ENCODE results near the gene PDE6D. TPM values are rescaled to one million over a fixed set of nuclear protein-coding genes. Genes with fewer than 3 reads are reported as not detected.

PDE6D gene
- total and polyA plus RNA-seq, 2 of the 13 experiments (the other 11 are each of a cell fraction or from before 2014, with no cell fraction given): 14.1 to 23.2 TPM

DNA sequence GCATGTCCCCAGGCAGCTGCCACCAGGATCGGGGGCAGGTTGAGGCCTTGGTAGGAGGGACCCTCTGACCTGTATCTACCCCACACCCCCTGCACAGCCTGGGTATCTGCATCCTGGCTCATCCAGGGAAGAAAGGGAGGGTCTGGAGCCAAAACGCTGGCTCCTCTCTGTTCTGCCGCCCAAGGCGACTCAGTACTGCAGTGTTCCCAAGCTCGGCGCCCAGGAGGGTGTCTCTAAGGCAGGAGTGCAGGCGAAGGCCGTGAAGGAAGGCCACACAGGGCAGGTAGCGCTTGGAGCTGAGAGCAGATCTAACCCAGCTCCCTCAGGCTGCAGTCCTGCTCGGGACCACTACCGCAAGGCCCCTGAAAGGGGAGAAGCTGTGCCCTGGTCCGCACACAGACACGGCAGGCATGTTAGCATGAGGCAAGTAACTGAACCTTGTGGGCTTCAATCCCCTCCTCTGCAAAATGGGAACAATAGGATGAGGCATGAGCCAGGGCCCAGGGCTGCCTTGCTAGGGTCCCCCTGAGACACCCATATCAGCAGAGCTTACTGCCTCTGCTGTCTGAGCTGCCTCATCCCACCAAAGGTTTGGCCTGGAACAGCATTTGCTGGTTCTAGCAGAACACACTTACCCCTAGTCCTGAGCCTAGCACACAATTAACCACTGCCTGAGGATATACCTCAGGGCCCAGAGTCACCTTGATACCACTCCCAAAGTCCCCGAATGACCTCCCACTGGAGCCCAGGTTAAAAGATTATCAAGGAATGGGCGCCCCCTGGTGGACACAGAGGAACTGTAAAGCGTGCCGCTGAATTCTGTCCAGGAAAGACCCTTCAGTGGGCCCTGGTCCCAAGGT is 66.2 kb downstream of the PDE6D start:
- 84% methylated on average over 12 of the region's 17 CpGs for WGBS (ENCODE audit: low lambda C conversion rate)
- intact Hi-C loops (cut with micrococcal nuclease; ENCODE audit: unreplicated experiment): loop anchor here (1.0 to 5.0 kb wide), 5 partner anchors 28 to 253 kb away; partner anchors contain the start of gene NCL
- Histone ChIP-seq H3K9me3 (ENCODE audit: low read length) (no peaks in the 10 kb centered on the region), H3K27me3 (ENCODE audit: control insufficient read depth in 1 of 2, insufficient read depth in 2 of 2, low read length in 2 of 2) (no peaks in the 10 kb centered on the region), H3K36me3 (replicated peaks in 1 of 2; ENCODE audit: control insufficient read depth in 1 of 2, insufficient read depth in 2 of 2, low read length in 2 of 2) (peaks cover 15 to 17% of the 10 kb centered on the region in 2 experiments), H3K4me2 (ENCODE audit: low read depth, low read length) (no peak overlapping the region), H3K27ac (ENCODE audit: extremely low read length, insufficient read depth, low read length) (peak overlapping the region; percentile 37), H3K4me3 (replicated peaks in 1 of 3; ENCODE audit: insufficient read depth in 1 of 3, low read depth in 2 of 3, low read length in 3 of 3) (no peak overlapping the region), H3K9ac (ENCODE audit: insufficient read depth, low read depth, low read length) (no peak overlapping the region), H3K79me2 (ENCODE audit: insufficient read depth, low read length) (peaks cover 27% of the 10 kb centered on the region), H2AFZ (ENCODE audit: low read length) (no peak overlapping the region), H3K4me1 (ENCODE audit: insufficient read depth, low read length) (peaks cover 63% of the 10 kb centered on the region), H4K20me1 (ENCODE audit: insufficient read depth, low read length) (peaks cover 39% of the 10 kb centered on the region)
- peak; percentile 84 for DNase-seq (ENCODE audit: low spot score)
- POLR2A ChIA-PET: interaction anchor here (1.0 to 5.7 kb wide), 12 partner anchors 13 to 251 kb away, joined by 3 to 26 read pairs (median 9); partner anchors contain the start of genes COPS7B and NCL
- no TSS peak for BruUV-seq (replicated peaks)
- ATAC-seq: peak; percentile 46
- CTCF ChIA-PET (ENCODE audit: low intra/inter-chr PET ratio, low total read pairs): interaction anchor here (1.0 to 5.5 kb wide), 6 partner anchors 29 to 103 kb away, joined by 3 to 82 read pairs (median 12); no protein-coding TSS in a partner anchor
- peak; percentile 67 for FAIRE-seq
- in situ Hi-C loops (cut with HindIII; ENCODE audit: extremely low pct_ligation_motif_present, low pct_unique_long_range_greater_than_20kb): loop anchor here (5.0 kb wide), 2 partner anchors 38 to 103 kb away; no protein-coding TSS in a partner anchor
- TF ChIP-seq, protein P1, sequence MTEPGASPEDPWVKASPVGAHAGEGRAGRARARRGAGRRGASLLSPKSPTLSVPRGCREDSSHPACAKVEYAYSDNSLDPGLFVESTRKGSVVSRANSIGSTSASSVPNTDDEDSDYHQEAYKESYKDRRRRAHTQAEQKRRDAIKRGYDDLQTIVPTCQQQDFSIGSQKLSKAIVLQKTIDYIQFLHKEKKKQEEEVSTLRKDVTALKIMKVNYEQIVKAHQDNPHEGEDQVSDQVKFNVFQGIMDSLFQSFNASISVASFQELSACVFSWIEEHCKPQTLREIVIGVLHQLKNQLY (CRISPR knock-in tag; IDR thresholded peaks at IDR 0.05): no peak
- peak; percentile 96 for TF ChIP-seq RXRB (CRISPR knock-in tag; IDR thresholded peaks at IDR 0.05; ENCODE audit: borderline replicate concordance)
- TF ChIP-seq, protein P2, sequence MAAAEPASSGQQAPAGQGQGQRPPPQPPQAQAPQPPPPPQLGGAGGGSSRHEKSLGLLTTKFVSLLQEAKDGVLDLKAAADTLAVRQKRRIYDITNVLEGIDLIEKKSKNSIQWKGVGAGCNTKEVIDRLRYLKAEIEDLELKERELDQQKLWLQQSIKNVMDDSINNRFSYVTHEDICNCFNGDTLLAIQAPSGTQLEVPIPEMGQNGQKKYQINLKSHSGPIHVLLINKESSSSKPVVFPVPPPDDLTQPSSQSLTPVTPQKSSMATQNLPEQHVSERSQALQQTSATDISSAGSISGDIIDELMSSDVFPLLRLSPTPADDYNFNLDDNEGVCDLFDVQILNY (CRISPR knock-in tag; conservative IDR thresholded peaks at IDR 0.05): no peak
- peak; percentile 23; the same call in 1 of the 2 replicates for TF ChIP-seq EEA1 (CRISPR knock-in tag; IDR thresholded peaks at IDR 0.05; ENCODE audit: borderline replicate concordance)
- TF ChIP-seq, protein P3, sequence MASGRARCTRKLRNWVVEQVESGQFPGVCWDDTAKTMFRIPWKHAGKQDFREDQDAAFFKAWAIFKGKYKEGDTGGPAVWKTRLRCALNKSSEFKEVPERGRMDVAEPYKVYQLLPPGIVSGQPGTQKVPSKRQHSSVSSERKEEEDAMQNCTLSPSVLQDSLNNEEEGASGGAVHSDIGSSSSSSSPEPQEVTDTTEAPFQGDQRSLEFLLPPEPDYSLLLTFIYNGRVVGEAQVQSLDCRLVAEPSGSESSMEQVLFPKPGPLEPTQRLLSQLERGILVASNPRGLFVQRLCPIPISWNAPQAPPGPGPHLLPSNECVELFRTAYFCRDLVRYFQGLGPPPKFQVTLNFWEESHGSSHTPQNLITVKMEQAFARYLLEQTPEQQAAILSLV (CRISPR knock-in tag; IDR thresholded peaks at IDR 0.05; ENCODE audit: borderline replicate concordance): peak; percentile 39; the same call in 1 of the 2 replicates
- TF ChIP-seq, protein P4, sequence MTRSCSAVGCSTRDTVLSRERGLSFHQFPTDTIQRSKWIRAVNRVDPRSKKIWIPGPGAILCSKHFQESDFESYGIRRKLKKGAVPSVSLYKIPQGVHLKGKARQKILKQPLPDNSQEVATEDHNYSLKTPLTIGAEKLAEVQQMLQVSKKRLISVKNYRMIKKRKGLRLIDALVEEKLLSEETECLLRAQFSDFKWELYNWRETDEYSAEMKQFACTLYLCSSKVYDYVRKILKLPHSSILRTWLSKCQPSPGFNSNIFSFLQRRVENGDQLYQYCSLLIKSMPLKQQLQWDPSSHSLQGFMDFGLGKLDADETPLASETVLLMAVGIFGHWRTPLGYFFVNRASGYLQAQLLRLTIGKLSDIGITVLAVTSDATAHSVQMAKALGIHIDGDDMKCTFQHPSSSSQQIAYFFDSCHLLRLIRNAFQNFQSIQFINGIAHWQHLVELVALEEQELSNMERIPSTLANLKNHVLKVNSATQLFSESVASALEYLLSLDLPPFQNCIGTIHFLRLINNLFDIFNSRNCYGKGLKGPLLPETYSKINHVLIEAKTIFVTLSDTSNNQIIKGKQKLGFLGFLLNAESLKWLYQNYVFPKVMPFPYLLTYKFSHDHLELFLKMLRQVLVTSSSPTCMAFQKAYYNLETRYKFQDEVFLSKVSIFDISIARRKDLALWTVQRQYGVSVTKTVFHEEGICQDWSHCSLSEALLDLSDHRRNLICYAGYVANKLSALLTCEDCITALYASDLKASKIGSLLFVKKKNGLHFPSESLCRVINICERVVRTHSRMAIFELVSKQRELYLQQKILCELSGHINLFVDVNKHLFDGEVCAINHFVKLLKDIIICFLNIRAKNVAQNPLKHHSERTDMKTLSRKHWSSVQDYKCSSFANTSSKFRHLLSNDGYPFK (CRISPR knock-in tag; IDR thresholded peaks at IDR 0.05; ENCODE audit: borderline replicate concordance): no peak
- TF ChIP-seq AGO1 (IDR thresholded peaks at IDR 0.05; ENCODE audit: low read depth, low read length, poor library complexity, severe bottlenecking): peak; percentile 96
- TF ChIP-seq ZNF496 (CRISPR knock-in tag; IDR thresholded peaks at IDR 0.05; ENCODE audit: insufficient replicate concordance): no peak
- TF ChIP-seq ZNF674 (CRISPR knock-in tag; IDR thresholded peaks at IDR 0.05; ENCODE audit: low read depth): no peak
- TF ChIP-seq, protein P5, sequence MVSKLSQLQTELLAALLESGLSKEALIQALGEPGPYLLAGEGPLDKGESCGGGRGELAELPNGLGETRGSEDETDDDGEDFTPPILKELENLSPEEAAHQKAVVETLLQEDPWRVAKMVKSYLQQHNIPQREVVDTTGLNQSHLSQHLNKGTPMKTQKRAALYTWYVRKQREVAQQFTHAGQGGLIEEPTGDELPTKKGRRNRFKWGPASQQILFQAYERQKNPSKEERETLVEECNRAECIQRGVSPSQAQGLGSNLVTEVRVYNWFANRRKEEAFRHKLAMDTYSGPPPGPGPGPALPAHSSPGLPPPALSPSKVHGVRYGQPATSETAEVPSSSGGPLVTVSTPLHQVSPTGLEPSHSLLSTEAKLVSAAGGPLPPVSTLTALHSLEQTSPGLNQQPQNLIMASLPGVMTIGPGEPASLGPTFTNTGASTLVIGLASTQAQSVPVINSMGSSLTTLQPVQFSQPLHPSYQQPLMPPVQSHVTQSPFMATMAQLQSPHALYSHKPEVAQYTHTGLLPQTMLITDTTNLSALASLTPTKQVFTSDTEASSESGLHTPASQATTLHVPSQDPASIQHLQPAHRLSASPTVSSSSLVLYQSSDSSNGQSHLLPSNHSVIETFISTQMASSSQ (IDR thresholded peaks at IDR 0.05; ENCODE audit: low read depth): no peak
- TF ChIP-seq, protein P5 (CRISPR knock-in tag; IDR thresholded peaks at IDR 0.05; ENCODE audit: borderline replicate concordance): 0 out of 2 replicates have a peak, but pooled peaks have one; percentile 11
